Aortic smooth muscle cell (primary cell): Measurements from ENCODE around the gene TMPRSS11F. TPM values are rescaled to one million over a fixed set of nuclear protein-coding genes. Genes with fewer than 3 reads are reported as not detected.

Experiments
- total RNA-seq: library from RNA; depleted of rRNA; stranded (reverse); fragments of >200 nt; gene quantifications from 2 replicates; pipeline ENCODE4 v1.2.3, GENCODE V29; 2014

The TMPRSS11F gene
- not detected in 2 replicates for total RNA-seq

DNA sequence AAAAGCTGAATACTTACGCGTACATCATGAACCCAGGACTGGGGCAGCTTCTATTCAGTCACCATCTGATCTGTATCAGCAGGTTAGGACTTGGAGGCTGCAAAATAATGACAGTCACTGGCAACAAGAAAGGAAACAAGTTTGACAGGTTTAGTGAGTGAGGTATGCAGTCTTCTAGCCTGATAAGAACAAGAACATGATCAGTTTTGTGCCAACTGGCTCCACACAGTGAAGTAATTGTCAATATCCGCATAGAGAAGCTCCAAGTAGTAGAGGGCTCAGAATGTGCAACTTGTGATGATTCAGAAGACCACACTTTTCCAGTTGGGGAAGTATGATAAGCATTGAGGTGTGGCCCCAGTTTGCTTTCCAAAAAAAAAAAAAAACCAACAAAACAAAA lies at the start of gene TMPRSS11F:
TMPRSS11F (minus strand) TSS at position 77 of the 400 bp plus-strand sequence; CDS start at position 28, 49 bp downstream.

Other genes starting within 250 kb of the TMPRSS11F start
- not detected in 2 replicates for gene TMPRSS11D, start 245.9 kb downstream of the TMPRSS11F start, total RNA-seq
- not detected in 2 replicates for gene TMPRSS11A, start 166.4 kb downstream of the TMPRSS11F start, total RNA-seq
- not detected in 2 replicates for gene TMPRSS11B, start 115.8 kb upstream of the TMPRSS11F start, total RNA-seq
- gene YTHDC1, start 220.2 kb upstream of the TMPRSS11F start, total RNA-seq, result 41.4 and 51.9 TPM in 2 replicates